HCT116 (cell line): ENCODE data around the gene LGALS12. TPM values are rescaled to one million over a fixed set of nuclear protein-coding genes. Genes with fewer than 3 reads are reported as not detected.

Experiments used
- ATAC-seq: fragments of 200-7000 bp; cut with Tn5 transposase; 2 replicates; pipeline ENCODE4 v1.9.1; 2020; ENCODE audit warnings: mild to moderate bottlenecking, moderate library complexity
- BruUV-seq: library from RNA; stranded (reverse); fragments of 400-500 nt; replicated peaks from 2 replicates; lab custom pipeline; 2021; lab: Mats Ljungman, UMichigan
- CTCF ChIA-PET: fragments of 300-600 bp; sonication (Branson Sonifier 250); formaldehyde crosslinking; loops from one replicate; lab custom pipeline; 2021; ENCODE audit warnings: antibody characterized with exemption; lab: Charles Lee
- POLR2A ChIA-PET: fragments of 300-600, 350-600 bp; sonication (Branson Sonifier 250); formaldehyde crosslinking; loops from one replicate; lab custom pipeline; 2021; ENCODE audit warnings: antibody characterized with exemption; lab: Charles Lee
- RAD21 ChIA-PET, 2 experiments: fragments of 300-600 bp; sonication (Branson Sonifier 250); formaldehyde crosslinking; loops; one replicate each; lab custom pipeline; 2023; ENCODE audit warnings: low total read pairs in 2 of 2; ENCODE audit not compliant: uncharacterized antibody in 2 of 2, unreplicated experiment in 2 of 2, low non-redundant PET in 1 of 2; lab: Charles Lee
- DNase-seq: peaks from one replicate; pipeline ENCODE4 v3.0.0-alpha.2; 2010; ENCODE audit warnings: low read depth, low spot score
- H2AFZ ChIP-seq: fragments of 200-600 bp; shearing (Covaris generic), sonication (generic); 2 replicates; pipeline ENCODE4 v1.6.1; 2017; ENCODE audit warnings: low read depth, mixed run types, mixed read lengths, antibody characterized with exemption, low read length; ENCODE audit not compliant: poor library complexity, severe bottlenecking
- H3K27ac ChIP-seq: 2 replicates; pipeline ENCODE4 v1.5.1; 2012; ENCODE audit warnings: low read depth, low read length
- H3K27me3 ChIP-seq: fragments of 200-600 bp; sonication (generic); 2 replicates; pipeline ENCODE4 v1.6.1; 2016; ENCODE audit warnings: mixed run types, low read length, mixed read lengths; ENCODE audit not compliant: insufficient read depth
- H3K36me3 ChIP-seq, 2 experiments: fragments of 200-500 bp in 1 of 2; fragments of 200-600 bp in 1 of 2; sonication (Bioruptor generic) in 1 of 2; sonication (generic) in 1 of 2; 2 replicates each; pipeline versions ENCODE4 v1.5.1 to v1.6.1; 2014 to 2016; ENCODE audit warnings: low read length in 2 of 2, inconsistent platforms in 1 of 2, mixed read lengths in 1 of 2, mixed run types in 1 of 2; ENCODE audit not compliant: insufficient read depth in 2 of 2, control insufficient read depth in 1 of 2
- H3K4me1 ChIP-seq, 2 experiments: fragments of 200-600 bp in 1 of 2; sonication (generic) in 1 of 2; 2 replicates each; pipeline versions ENCODE4 v1.5.1 to v1.6.1; 2012 to 2017; ENCODE audit warnings: low read length in 2 of 2, inconsistent platforms in 1 of 2, mild to moderate bottlenecking in 1 of 2, mixed read lengths in 1 of 2, mixed run types in 1 of 2, moderate library complexity in 1 of 2; ENCODE audit not compliant: insufficient read depth in 2 of 2, control insufficient read depth in 1 of 2
- H3K4me2 ChIP-seq: fragments of 200-600 bp; sonication (generic); 2 replicates; pipeline ENCODE4 v1.6.1; 2017; ENCODE audit warnings: mixed run types, low read length, mixed read lengths
- H3K4me3 ChIP-seq, 2 experiments: fragments of 200-600 bp in 1 of 2; sonication (generic) in 1 of 2; replicated peaks in 1 of 2; 2 replicates each; pipeline ENCODE4 v1.5.1; 2011 to 2016; ENCODE audit warnings: low read length in 2 of 2, control low read depth in 1 of 2, low read depth in 1 of 2, mild to moderate bottlenecking in 1 of 2, mixed read lengths in 1 of 2, mixed run types in 1 of 2
- H3K79me2 ChIP-seq: fragments of 200-600 bp; sonication (generic); 2 replicates; pipeline ENCODE4 v1.6.1; 2017; ENCODE audit warnings: mild to moderate bottlenecking, mixed run types, low read length, moderate library complexity, mixed read lengths; ENCODE audit not compliant: insufficient read depth
- H3K9ac ChIP-seq: fragments of 200-600 bp; sonication (generic); 2 replicates; pipeline ENCODE4 v1.6.1; 2016; ENCODE audit warnings: low read length, mixed read lengths
- H3K9me2 ChIP-seq: fragments of 200-600 bp; sonication (generic), shearing (Covaris generic); 2 replicates; pipeline ENCODE4 v1.6.1; 2017; ENCODE audit warnings: mixed run types, mild to moderate bottlenecking, moderate library complexity; ENCODE audit not compliant: insufficient read depth
- H3K9me3 ChIP-seq, 2 experiments: fragments of 200-500 bp in 1 of 2; fragments of 200-600 bp in 1 of 2; sonication (Bioruptor generic) in 1 of 2; sonication (generic) in 1 of 2; 2 replicates each; pipeline ENCODE4 v1.6.1; 2014 to 2017; ENCODE audit warnings: low read length in 2 of 2, mixed read lengths in 2 of 2, inconsistent platforms in 1 of 2, low read depth in 1 of 2, mild to moderate bottlenecking in 1 of 2, mixed run types in 1 of 2, moderate library complexity in 1 of 2; ENCODE audit not compliant: control insufficient read depth in 1 of 2, insufficient read depth in 1 of 2
- H4K20me1 ChIP-seq: fragments of 200-600 bp; sonication (generic), shearing (Covaris generic); 2 replicates; pipeline ENCODE4 v1.6.1; 2017; ENCODE audit warnings: mixed run types, mild to moderate bottlenecking, moderate library complexity; ENCODE audit not compliant: insufficient read depth
- CBX3 ChIP-seq: IDR thresholded peaks from 2 replicates; pipeline ENCODE4 v1.6.1; 2012; ENCODE audit warnings: low read depth
- EGR1 ChIP-seq: IDR thresholded peaks from 2 replicates; pipeline ENCODE4 v1.6.1; 2012; ENCODE audit warnings: low read depth
- EZH2 ChIP-seq: fragments of 200-600 bp; sonication (generic); IDR thresholded peaks from 2 replicates; pipeline ENCODE4 v1.6.1; 2017; ENCODE audit warnings: antibody characterized with exemption, mixed run types
- EZH2phosphoT487 ChIP-seq: fragments of 200-600 bp; IDR thresholded peaks from 2 replicates; pipeline ENCODE4 v1.6.1; 2018; ENCODE audit warnings: antibody characterized with exemption, borderline replicate concordance
- JUND ChIP-seq: IDR thresholded peaks from 2 replicates; pipeline ENCODE4 v1.6.1; 2012
- MAX ChIP-seq: IDR thresholded peaks from 2 replicates; pipeline ENCODE4 v1.6.1; 2012
- POLR2A ChIP-seq: IDR thresholded peaks from 2 replicates; pipeline ENCODE4 v1.7.0; 2011; ENCODE audit warnings: borderline replicate concordance; ENCODE audit not compliant: insufficient read depth, insufficient read length; ENCODE audit errors: extremely low read depth
- POLR2AphosphoS5 ChIP-seq: IDR thresholded peaks from 2 replicates; pipeline ENCODE4 v1.6.1; 2011; ENCODE audit warnings: mild to moderate bottlenecking, low read depth, low read length, moderate library complexity
- RAD21 ChIP-seq: IDR thresholded peaks from 2 replicates; pipeline ENCODE4 v1.6.1; 2012; ENCODE audit warnings: low read depth, mild to moderate bottlenecking
- SIN3A ChIP-seq: IDR thresholded peaks from 2 replicates; pipeline ENCODE4 v1.6.1; 2012; ENCODE audit warnings: low read depth
- SP1 ChIP-seq: IDR thresholded peaks from 2 replicates; pipeline ENCODE4 v1.6.1; 2012; ENCODE audit warnings: low read depth
- SRF ChIP-seq: IDR thresholded peaks from 2 replicates; pipeline ENCODE4 v1.6.1; 2012; ENCODE audit warnings: low read depth
- TCF7L2 ChIP-seq: IDR thresholded peaks from 2 replicates; pipeline ENCODE4 v1.7.0; 2011; ENCODE audit warnings: borderline replicate concordance, inconsistent platforms; ENCODE audit not compliant: insufficient read depth, insufficient read length; ENCODE audit errors: extremely low read depth
- ZBTB33 ChIP-seq: IDR thresholded peaks from 2 replicates; pipeline ENCODE4 v1.6.1; 2011; ENCODE audit warnings: mild to moderate bottlenecking, low read length, moderate library complexity; ENCODE audit not compliant: insufficient replicate concordance; ENCODE audit errors: extremely low read depth
- ZFX ChIP-seq: fragments of 450-650 bp; IDR thresholded peaks from 2 replicates; pipeline ENCODE4 v1.6.1; 2017
- ZNF274 ChIP-seq: fragments of 200-500 bp; sonication (Bioruptor generic); IDR thresholded peaks from 2 replicates; pipeline ENCODE4 v1.6.1; 2014; ENCODE audit warnings: mild to moderate bottlenecking, low read depth, low read length, inconsistent platforms
- intact Hi-C: fragments of 100-400 bp; cut with micrococcal nuclease; formaldehyde crosslinking; loops from 2 replicates; pipeline ENCODE4 v1.10.0; 2022
- total RNA-seq: library from RNA; stranded (reverse); gene quantifications from one replicate; pipeline ENCODE4 v1.2.1, GENCODE V29; 2021; ENCODE audit not compliant: unreplicated experiment
- TF ChIP-seq, protein P1 (sequence below), 3 experiments: fragments of 200-600 bp in 1 of 3; sonication (generic) in 1 of 3; IDR thresholded peaks in 2 of 3; conservative IDR thresholded peaks in 1 of 3; 2 replicates each; pipeline ENCODE4 v1.5.1; 2012 to 2017; ENCODE audit warnings: low read depth in 2 of 3, low read length in 2 of 3, antibody characterized with exemption in 1 of 3, borderline replicate concordance in 1 of 3, control low read depth in 1 of 3, mild to moderate bottlenecking in 1 of 3, mixed read lengths in 1 of 3, mixed run types in 1 of 3, moderate library complexity in 1 of 3; ENCODE audit not compliant: insufficient read depth in 1 of 3
- TF ChIP-seq, protein P2 (sequence below): IDR thresholded peaks from 2 replicates; pipeline ENCODE4 v1.6.1; 2012; ENCODE audit warnings: low read depth
- TF ChIP-seq, protein P3 (sequence below): IDR thresholded peaks from 2 replicates; pipeline ENCODE4 v1.6.1; 2012

LGALS12 gene
- total RNA-seq, 1 experiment from 2014 or later, result not detected

GRCh38 chr11:63532117-63532516 lies 26.2 kb downstream of the LGALS12 start:
- BruUV-seq, result no TSS peak
- ATAC-seq (no peak), DNase-seq (no peak)
- intact Hi-C loops, result no loop called here
- H3K4me2 ChIP-seq, result no peak overlapping the region
- no peaks in the 10 kb centered on the region for H3K9me2 ChIP-seq
- H3K9ac ChIP-seq, result no peak overlapping the region
- H4K20me1 ChIP-seq, result no peaks in the 10 kb centered on the region
- TF ChIP-seq EZH2phosphoT487 (no peak), ZFX (no peak), EZH2 (no peak), SP1 (no peak), CBX3 (no peak), POLR2AphosphoS5 (no peak), POLR2A (no peak), ZNF274 (no peak), SRF (no peak), MAX (no peak), ZBTB33 (no peak), TCF7L2 (no peak), RAD21 (no peak), SIN3A (no peak), EGR1 (no peak), JUND (no peak)
- TF ChIP-seq, protein P1, sequence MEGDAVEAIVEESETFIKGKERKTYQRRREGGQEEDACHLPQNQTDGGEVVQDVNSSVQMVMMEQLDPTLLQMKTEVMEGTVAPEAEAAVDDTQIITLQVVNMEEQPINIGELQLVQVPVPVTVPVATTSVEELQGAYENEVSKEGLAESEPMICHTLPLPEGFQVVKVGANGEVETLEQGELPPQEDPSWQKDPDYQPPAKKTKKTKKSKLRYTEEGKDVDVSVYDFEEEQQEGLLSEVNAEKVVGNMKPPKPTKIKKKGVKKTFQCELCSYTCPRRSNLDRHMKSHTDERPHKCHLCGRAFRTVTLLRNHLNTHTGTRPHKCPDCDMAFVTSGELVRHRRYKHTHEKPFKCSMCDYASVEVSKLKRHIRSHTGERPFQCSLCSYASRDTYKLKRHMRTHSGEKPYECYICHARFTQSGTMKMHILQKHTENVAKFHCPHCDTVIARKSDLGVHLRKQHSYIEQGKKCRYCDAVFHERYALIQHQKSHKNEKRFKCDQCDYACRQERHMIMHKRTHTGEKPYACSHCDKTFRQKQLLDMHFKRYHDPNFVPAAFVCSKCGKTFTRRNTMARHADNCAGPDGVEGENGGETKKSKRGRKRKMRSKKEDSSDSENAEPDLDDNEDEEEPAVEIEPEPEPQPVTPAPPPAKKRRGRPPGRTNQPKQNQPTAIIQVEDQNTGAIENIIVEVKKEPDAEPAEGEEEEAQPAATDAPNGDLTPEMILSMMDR (IDR thresholded peaks at IDR 0.05 in 2 of 3, conservative IDR thresholded peaks at IDR 0.05 in 1 of 3; ENCODE audit: borderline replicate concordance in 1 of 3, insufficient read depth in 1 of 3, low read depth in 2 of 3, low read length in 2 of 3), result no peak
- TF ChIP-seq, protein P2, sequence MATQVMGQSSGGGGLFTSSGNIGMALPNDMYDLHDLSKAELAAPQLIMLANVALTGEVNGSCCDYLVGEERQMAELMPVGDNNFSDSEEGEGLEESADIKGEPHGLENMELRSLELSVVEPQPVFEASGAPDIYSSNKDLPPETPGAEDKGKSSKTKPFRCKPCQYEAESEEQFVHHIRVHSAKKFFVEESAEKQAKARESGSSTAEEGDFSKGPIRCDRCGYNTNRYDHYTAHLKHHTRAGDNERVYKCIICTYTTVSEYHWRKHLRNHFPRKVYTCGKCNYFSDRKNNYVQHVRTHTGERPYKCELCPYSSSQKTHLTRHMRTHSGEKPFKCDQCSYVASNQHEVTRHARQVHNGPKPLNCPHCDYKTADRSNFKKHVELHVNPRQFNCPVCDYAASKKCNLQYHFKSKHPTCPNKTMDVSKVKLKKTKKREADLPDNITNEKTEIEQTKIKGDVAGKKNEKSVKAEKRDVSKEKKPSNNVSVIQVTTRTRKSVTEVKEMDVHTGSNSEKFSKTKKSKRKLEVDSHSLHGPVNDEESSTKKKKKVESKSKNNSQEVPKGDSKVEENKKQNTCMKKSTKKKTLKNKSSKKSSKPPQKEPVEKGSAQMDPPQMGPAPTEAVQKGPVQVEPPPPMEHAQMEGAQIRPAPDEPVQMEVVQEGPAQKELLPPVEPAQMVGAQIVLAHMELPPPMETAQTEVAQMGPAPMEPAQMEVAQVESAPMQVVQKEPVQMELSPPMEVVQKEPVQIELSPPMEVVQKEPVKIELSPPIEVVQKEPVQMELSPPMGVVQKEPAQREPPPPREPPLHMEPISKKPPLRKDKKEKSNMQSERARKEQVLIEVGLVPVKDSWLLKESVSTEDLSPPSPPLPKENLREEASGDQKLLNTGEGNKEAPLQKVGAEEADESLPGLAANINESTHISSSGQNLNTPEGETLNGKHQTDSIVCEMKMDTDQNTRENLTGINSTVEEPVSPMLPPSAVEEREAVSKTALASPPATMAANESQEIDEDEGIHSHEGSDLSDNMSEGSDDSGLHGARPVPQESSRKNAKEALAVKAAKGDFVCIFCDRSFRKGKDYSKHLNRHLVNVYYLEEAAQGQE, result no peak
- TF ChIP-seq, protein P3, sequence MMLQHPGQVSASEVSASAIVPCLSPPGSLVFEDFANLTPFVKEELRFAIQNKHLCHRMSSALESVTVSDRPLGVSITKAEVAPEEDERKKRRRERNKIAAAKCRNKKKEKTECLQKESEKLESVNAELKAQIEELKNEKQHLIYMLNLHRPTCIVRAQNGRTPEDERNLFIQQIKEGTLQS, result no peak
- ChIA-PET POLR2A (no interaction called here), CTCF (no interaction called here), RAD21 (no interaction called here)
- H3K27me3 ChIP-seq, result no peaks in the 10 kb centered on the region; the same call in 1 of the 2 replicates
- H3K4me1 ChIP-seq, result peaks cover 0 to 8% of the 10 kb centered on the region in 2 experiments; a peak in 2 of 4 replicates
- no peaks in the 10 kb centered on the region for H3K79me2 ChIP-seq
- no peak overlapping the region for H3K4me3 ChIP-seq
- H3K27ac ChIP-seq, result no peak overlapping the region
- H3K9me3 ChIP-seq, result no peaks in the 10 kb centered on the region
- no peaks in the 10 kb centered on the region for H3K36me3 ChIP-seq
- no peak overlapping the region for H2AFZ ChIP-seq
